RKO (cell line): ENCODE data around the gene PLPPR1.

Experiments used
- DNase-seq: peaks from one replicate; pipeline ENCODE4 v3.0.0-alpha.2; 2016; ENCODE audit warnings: low spot score

PLPPR1 gene

DNA sequence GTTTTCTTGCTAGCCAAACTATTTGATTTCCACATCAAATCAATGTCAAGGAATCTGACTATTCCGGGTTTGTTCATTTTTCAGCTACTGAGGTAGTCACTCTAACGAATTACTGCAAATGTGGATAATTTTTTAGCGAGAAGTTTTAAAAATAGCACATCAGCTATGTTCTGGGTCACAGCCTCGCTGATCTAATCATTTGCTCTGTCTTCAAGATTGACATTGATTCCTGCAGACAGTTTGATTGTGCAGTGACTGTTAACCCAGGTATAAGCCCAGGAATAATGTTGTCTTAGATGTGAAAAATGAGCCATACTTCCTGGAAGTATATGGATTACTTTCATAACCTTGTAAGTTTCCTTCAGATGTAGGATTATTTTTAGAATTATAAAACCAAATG is 181.1 kb downstream of the PLPPR1 start:
- DNase-seq: no peak

DNA sequence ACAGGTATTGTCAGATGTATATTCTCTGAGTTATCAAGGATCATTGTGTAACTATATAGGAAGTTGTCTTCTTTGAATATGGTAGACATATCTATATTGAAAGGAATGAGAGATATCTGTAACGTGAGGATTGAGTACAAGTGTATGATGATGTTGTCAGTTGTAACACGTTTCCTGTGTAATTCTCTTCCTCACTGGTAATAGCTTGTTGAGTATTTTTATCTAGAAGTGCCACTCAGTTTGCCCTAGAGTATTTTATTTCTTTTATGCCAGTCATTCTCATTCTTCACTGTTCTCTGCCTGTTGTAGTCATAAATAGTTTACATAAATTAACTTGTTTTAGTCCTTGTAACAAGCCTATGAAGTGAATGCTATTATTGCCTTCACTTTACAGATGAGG is 184.1 kb downstream of the PLPPR1 start:
- no peak for DNase-seq

DNA sequence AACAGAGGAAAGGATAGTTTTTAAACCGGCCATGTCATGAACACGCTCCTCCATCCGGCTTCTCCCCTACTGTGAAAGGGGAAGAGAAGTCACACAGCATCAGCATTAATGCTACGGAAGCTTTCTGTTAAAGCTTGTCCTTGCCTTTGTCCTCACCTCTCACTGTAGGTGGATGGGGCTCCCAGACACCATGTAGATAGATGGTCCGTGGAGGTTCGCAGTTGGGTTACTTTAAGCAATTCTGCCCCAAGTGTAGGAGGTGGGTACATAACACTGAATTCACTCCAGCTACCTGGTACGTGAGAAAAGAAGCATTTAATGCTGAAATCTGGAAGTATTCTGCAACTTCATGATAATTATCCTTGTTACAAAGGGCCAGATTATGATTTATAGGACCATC is 190.5 kb downstream of the PLPPR1 start:
- DNase-seq: no peak

DNA sequence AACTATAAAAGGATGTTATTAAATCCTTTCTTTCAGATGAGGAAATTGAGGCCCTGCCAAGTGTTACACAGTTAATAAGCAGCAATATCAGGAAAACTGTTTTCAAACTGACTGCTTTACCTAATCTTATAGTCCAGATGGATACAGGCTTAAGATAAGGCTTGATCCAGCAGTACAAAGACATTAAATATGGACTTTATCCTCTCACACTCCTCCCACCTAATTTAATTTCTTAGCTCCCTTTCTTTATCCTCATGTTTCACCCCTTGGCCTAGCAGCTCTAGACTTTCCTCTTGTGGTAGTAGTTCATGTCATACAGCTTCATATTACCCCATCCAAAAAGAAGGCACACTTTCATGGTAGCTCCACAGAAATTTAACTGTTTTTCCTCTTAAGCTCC is 191.8 kb downstream of the PLPPR1 start:
- no peak for DNase-seq

DNA sequence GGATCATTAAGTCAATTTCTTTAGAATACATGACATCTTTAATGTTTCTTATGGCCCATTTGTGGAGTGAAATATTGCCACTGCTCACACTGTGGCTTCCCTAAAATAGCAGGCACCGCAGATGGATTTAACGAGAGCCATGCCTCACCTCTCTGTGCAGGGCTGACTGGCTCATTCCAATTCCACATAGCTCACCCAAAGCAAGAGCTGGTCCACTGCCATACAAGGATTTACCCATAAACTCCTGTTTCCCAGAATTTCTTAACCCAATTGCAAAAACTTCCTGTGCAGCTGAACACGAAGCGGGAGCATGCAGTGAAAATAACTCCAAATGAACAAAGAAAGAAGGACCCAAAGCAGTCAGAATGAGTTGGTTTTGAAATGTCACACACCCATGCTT is 196.7 kb downstream of the PLPPR1 start:
- DNase-seq: no peak

DNA sequence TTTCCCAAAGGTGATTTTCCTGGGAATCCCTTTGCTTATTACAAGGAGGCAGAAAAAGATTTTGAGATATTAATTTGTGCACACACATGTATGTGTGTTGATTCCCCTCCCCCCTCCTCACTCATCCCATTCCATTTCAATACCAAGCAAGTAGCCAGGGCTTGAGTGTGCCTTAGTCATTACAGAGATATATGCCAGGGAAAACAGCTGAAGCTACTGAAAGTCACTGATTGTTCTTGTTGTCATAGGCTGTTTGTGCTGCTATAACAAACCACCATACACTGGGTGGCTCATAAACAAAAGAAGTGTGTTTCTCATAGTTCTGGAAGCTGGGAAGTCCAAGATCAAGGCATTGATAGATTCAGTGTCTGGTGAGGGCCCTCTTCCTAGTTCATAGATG is 197.6 kb downstream of the PLPPR1 start:
- DNase-seq: no peak

DNA sequence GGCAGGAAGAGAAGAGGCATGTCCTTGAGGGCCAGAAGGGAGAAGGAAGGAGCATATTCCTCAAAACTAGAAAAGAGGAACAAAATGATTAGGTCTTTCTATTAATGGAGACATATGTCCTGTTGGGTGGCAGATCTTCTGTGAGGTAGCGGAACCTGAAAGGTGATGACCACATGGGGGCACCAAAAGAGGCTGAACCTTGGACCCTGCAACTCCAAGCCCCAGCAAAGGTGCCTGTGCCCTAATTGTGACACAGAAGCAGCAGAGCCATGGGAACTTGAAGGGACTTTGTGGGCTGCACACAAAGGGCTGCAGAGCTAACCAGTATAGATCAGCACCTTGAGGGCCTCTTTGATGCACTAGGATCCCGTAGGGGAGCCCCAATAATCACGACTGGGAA is 198.3 kb downstream of the PLPPR1 start:
- no peak for DNase-seq

DNA sequence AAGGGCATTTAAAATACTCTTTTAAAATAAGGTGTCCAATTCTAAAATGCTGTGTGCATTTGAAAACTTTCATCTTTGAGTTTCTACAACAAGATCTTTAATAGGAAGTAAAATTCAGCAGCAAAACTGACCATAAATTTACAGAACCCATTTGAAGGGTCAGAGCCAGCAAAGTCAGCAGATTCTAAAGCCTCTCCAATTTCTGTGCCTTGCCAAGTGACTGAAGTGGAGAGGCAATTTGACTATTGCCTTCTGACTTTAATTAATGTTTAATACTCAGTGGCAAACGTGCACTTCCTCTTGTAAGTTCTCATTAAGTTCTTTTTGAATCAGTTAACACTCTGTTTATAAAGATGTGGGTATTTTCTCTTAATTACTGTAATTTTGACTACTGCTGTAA is 201.1 kb downstream of the PLPPR1 start:
- no peak for DNase-seq

DNA sequence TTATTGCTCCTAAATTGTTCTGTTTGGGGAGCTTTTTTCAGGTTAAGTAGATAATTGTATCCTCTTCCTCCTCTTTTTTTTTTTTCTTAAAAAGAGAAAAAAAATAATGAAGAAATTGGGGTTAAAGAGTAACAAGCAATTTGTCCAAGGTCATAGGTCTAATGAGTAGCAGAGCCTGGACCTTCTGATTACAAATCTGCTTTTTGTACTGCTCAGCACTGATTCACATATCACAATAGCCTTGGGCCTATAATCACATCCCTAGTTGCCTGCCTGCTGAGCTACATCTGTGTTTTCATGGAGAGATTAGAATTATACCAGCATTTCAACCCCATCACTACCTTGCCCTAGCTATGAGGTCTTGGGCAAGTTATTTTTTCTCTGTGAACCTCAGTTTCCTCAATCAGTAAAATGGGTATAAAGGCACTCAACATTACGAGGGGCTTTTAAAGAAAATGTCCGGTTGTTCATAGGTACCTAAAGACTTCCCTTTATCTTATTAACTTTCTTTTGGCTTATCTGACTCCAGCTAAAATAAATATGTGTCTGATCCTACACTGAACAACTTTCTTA is 204.0 kb downstream of the PLPPR1 start:
- no peak for DNase-seq

DNA sequence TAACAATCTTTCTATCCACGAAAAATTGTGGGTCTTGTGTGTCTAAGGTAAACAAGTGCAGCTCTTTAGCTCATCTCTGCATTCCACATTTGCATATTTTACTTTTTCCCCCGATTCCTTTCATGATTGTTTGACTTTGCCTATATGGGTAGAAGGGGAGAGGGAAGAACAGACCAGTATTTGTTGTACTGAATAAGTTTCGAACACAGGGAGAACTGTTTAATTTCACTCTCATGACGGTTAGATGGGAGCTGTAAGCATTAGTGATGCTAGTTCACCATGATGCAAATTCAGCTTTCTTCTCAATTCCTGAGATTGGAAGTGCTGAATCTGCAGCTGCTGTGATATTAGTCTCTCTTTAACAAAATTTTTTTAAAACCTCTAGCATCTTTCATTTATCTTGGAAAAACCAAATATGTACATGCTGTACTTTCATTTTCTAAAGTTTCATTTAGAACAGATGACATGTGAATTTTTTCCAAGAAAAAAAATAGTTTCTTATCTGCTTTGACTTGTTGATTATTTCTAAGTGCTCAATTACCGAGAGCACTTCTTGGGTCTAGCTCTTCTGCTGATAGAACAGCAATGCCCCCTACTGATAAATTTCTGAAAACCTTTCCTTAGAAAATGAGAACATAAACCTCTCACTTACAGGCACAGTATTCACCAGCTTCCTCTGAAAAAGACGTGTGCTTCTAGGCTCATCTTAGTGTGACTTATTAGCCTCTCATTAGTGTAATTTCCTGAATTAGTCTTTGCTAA is 206.8 kb downstream of the PLPPR1 start:
- peak; percentile 70 for DNase-seq

DNA sequence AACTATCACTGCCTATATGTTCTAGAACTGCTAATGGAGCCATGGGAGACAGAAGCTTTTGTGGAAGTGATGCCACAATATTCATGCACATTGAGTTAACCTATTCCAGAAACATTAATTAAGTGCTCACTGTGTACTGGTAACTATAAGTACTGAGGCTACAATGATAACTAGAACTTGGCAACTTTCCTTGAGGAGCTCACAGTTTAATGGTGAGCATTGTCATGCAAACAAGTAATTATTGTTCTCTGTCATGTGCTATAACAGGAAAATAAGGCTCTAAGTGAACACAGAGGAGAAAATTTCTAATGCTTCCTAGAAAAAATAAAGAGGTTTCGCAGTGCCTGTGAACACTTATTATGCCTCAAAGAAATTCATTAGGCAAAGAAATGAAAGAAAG is 214.1 kb downstream of the PLPPR1 start:
- DNase-seq: no peak

DNA sequence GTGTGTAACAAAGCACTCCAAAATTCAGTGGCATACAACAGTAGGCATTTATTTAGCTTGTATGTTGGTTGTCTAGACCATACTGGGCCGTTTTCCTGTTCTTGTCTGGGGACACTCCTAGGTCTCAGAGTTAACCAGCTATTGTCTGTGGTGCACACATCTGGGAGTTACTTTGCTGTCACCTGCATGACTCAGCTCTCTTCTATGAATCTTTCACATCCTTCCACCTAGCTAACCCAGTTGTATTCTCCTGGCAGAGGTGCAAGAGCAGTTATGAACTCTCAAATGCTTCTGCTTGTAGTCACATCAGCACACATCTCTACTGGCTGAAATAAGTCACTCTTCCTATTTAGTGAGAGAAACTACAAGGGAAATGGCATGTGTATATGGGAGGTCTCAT is 218.2 kb downstream of the PLPPR1 start:
- no peak for DNase-seq

DNA sequence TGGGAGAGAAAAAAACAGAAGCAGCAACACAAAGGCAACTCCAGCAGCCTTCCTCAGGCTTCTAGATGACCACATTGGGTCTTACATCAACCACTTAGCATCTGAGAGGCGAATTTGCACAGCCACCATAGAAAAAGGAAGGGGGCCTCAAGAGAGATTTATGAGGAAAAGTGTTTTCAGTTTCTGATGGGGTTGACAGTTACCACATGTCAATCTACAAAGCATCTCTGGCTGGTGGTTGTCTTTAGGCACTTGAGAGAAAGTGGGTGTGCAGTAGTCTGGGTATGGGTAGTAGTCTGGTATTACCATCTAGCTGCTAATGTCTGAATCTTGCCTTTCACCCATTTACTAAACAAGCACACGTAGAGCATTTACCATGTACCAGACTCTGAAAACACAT is 218.8 kb downstream of the PLPPR1 start:
- no peak for DNase-seq

DNA sequence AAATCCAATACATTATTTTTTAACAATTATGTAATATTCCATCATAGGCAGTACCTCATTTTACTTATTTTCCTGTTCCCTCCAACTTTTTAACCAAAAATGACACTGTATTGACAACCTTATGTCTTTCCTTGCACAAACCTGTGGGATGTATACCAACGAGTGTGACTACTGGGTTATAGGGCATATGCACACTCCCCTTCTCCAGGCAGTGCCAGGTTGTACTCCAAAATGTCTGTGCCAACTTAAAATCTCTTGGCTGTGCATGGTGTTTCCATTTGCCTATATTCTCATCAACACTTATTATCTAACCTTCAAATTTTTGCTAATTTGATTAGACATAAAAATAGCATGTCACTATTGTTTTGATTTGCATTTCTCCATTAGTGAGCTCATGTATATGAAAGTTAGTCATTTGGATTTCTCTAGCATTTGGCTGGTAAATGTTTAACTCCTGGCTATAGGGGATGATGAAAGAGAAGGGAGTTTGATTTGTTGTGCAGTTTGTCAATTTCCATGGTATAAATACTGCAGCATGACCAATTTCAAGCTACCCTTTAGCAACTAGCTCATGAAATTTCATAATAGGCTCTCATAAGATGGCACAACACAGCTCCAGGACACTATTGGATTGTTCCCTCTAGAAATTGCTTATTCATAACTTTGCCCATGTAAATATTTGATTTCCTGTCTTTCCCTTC is 226.4 kb downstream of the PLPPR1 start:
- no peak for DNase-seq

DNA sequence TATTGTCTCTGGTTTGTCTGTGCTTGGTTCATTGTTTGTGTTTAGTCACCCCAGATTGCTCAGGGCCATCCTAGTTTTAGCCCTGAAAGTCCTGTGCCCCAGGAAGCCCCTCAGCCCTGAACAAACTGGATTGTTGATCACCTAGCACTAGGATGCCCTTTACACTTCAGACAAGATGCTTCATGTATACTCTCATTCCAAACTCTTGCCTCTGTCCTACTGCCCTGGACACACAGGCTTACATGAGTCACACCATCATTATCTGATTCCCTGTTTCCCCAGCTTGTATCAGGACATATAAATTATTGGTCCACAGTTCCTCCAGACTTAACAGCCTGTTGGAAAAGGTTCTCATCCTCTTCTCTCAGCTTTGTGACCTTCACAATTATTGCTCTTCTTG is 236.2 kb downstream of the PLPPR1 start:
- DNase-seq: no peak

DNA sequence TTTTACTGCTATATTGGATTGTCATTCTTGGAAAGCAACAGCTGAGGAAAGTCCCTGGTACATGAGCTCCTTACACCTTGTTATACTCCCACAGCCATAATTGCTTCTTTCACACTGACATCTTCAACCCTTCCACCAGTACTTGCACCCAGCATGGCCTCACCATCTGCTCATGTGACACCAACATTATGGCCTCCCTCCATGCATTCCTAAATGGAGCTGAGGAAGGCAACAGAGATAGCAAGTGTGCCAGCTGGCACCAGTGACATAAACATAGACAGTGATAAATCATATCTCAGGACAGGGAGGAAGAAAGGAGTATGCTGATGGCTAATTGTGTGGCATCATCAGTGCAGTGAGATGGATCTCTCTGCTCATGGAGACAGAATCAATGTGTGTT is 236.7 kb downstream of the PLPPR1 start:
- DNase-seq: no peak

DNA sequence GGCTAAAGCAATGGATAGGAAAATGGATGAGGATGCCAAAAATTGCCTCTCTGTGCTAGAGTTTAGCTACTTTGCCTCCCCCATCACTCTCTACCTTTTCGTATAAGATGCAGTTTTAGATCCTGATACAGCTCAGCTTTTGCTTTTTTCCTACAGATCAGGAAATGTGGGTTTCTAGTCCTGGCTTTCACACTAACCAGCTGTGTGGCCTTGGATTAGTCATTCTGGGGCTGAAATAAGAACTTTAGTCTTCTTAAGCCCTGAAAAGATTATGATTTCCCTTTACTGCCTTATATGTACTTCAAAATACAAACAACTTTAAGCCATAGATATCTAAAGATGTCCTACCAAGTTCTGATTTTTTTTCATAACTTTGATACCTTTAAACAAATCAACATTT is 239.9 kb downstream of the PLPPR1 start:
- no peak for DNase-seq

DNA sequence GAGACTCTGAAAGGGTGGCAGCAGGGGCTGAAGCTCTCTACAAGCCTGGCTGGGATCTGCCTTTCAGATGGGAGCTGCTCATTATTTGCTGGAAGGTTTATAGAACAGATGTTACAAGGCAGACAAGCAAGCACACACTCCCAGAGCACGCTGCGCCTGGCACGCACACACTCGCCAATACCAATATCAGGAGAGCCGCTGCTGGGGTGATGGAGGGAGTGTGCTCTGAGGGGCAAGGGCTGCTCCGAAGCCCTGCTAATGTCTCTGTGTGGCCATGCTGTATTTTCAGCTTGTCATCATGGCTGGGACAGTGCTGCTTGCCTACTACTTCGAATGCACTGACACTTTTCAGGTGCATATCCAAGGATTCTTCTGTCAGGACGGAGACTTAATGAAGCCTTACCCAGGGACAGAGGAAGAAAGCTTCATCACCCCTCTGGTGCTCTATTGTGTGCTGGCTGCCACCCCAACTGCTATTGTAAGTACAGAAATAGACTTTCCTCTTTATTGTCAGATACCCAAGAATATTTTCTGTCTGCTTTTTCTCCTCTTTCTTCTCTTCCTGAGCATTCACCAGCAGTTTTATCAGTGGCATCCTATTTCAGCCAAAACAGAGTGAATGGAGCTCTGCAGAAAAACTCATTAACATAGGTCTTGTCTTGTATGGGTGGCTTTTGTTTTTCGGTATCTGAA is 241.2 kb downstream of the PLPPR1 start:
- no peak for DNase-seq

DNA sequence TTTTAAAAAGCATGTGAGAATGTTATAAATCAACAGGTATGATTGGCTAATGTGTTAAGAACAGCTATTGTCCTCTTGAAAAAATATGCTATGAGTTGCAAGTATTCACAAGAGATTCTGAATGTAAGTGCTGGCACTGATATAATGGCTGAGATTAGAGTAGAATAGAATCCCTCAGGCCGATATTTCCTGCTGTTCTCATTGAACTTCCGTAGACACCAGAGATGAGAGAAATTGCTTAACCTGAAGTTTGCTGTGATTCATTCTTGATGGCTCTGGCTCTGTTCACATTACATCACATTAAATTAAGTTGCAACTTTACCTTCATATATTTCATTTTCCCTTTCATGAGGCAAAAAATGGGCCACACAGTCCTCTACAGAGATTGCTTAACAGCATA is 241.8 kb downstream of the PLPPR1 start:
- DNase-seq: no peak

DNA sequence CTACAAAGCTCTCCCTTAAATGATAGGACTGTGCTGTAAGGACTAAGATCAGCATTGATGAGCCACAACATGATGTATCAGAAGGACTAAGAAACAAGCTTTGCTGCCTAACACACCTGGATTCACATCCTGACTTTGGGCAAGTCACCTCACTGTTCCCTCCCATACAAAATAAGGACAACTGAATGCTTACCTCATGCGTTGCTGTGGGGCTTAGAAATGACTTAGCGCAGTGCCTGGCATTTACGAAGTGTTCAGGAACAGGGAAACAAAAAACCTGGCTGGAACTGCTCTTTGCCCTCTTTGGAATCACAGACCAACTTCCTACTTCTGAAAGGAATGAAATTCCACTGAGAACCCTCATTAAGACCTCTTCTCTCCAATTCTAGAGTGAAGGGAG is 242.6 kb downstream of the PLPPR1 start:
- DNase-seq: no peak

DNA sequence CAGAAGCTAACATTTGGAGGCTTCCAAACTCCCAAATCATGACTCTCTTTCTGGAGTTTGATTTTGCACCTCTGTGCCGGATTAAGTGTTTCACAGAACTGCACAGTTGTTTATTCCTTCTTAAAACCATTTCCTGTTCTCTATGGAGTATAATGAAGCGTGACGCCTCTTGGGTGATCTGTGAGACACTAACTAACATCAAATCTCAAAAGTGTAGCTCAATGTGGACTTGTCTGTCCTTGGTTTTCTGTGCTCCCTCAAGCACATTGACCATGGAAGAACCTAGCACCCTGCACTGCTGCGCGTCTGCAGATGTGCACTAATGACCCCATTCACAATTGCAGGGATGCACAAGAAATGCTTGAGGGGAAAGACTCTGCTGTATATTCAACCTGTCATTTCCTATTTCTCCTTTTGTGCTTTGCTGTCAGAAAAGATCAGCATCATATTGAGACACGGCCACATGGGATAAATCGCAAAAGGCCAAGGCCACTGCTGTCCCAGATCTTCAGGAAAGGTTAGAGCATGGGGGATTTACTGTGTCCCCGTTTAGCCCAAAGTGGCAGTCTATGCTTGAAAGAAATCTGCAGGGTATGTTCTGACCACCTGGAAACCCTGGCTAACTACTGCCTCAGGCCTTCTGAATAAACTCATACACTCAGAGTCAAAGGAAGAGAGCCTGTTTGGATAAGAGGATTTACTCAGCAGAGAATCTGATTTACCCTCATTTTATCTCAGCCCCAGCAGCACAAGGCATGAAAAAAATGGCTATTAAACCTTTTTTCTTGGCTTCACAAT is 246.6 kb downstream of the PLPPR1 start:
- no peak for DNase-seq

DNA sequence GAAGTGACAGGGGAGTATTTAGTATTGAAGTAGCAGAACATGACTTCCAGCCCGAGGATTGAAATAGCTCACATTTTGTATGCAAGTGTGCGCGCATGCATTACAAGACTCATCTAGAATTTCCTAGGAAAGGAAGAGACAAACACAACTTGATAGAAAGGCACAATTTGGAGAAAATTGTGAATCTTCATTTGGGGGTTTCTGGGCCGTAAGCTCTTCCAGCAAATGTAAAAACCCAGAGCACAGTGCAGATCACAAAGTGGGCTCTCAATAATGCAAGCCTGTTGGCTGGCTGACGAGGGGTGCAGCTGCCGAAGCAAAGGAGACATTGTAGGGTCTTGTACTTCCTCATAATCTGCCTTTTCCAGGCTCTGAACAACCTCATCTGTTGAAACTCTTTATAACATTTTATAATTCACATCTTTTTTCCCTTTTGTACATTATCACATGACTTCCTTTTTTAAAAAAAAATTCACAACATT is 247.3 kb downstream of the PLPPR1 start:
- DNase-seq: no peak
